Activated T-helper 1 cell treated with Interleukin-2 at 50 U/mL for 16 hours (primary cell): ENCODE measurements around the gene SYMPK.
"Not testable (repeated sequence)": the region's sequence is repeated elsewhere in the genome, so short reads cannot be mapped to it uniquely, and the experiment has no call there.

Source experiments
- DNase-seq: peaks from one replicate; pipeline ENCODE4 v3.0.0-alpha.2; 2020; ENCODE audit warnings: low read depth

The SYMPK gene

GRCh38 chr19:45885556-45886426 is 22.8 kb upstream of the SYMPK start, which contains the start of gene IRF2BP1:
Gene IRF2BP1, minus strand, starts transcription at chr19:45886141. Its CDS starts 367 bp downstream, at chr19:45885774.
- peak; percentile 78 for DNase-seq

DNA sequence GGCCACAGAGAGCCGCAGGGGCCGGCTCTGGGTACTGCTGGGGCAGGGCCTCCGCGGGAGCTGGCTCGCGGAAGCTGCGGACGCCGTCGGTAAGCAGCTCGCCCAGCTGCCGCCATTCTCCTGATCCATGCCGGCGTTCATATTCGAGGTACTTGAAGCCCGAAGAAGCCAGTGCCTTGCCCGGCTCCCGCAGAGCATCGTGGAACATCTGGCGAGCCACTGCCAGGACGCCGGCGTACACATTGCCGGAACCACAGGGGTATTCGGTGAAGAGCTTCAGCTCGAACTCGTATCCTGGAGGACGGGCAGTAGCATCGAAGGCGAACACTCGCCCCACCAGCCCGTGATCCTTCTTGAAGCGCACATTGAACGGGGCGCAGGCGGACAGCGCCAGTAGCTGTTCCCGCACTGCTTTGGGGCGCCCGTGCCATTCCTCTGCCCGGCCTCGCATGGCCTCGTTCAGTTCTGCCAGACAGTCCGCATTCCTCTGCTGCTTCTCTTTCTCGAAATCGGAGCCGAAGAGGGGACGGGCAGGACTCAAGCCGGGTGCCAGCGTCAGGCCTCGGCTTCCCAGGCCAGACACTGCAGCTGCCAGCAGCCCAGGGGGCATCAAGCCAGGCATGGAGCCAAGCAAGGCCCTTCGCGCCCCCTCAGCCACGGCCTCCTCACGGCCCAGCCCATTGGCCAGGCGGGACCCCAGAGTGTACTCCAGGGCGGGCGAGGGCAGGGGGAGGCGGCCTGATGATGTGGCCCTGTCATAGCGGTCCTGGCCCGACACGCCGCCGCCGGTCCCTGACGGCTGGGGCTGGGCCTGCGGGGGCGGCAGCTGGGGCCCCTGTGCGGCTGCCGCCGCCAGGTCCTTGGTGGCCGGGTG is 22.0 kb upstream of the SYMPK start:
- DNase-seq: no peak

GRCh38 chr19:45883881-45884681 is 21.1 kb upstream of the SYMPK start:
- DNase-seq: no peak

DNA sequence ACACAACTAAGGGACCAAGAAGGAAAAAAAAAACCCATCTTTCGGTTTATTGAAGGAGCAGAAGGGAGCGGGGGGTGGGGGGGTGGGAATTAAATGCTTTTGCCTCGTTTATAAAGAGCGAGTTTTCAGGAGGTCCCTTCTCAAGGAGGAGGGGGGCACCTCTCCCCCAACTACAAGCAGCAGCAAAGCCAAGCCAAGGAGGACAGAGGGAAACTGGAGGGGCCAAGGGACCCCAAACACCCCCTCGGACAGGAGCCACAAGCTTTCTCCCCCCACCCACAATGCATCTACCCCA is 20.6 kb upstream of the SYMPK start:
- DNase-seq: no peak

DNA sequence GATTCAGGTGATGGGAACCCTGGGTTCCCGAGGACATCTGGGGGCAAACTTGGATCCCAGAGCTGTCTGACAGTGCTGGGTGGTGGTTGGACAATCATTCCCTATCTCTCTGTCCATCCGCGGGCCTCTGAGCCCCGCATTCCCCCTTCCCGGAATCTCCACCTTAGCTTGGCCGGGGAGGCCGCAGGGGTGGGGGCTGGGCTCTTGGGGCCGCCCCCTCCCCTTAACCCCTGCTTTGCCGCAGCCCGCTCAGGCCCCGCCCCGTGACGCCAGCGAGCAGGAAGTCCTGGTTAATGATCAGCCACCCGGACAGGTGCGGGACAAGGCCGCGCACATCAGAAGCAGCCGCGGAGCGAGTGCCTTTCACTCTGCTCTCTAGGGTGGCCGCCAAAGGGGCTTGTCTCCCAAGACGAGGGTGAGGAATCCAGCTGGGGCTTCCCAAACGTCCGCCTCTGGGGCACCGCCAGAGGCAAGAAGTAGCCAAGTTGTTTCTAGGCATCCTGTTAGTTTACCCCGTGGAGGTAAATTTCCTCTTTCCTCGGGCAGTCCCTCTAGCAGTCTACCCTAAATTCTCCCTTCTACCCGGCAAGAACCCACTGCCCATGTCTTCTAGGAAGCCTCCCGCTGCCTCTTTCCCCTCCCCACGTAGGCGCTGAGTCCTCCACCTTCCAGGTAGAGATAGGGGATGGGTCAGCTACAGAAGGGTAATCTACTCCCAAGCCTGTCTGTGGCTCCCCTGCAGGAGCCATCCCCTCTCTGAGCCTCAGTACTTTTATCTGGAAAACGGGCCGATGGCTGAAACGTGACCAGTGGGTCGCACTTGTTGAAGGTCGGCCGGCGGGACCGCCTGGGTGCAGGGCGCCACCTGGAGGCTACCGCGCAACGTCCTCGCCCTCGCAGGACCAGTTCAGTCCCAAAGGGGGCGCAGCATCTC is 20.0 kb upstream of the SYMPK start:
- peak; percentile 65 for DNase-seq

GRCh38 chr19:45881909-45882528 is 19.1 kb upstream of the SYMPK start:
- DNase-seq: no peak

GRCh38 chr19:45881082-45881908 is 18.3 kb upstream of the SYMPK start:
- DNase-seq: no peak

GRCh38 chr19:45879971-45880370 is 17.0 kb upstream of the SYMPK start:
- no peak for DNase-seq

- DNase-seq: no peak
These were observed 16.1 kb upstream of the SYMPK start for GRCh38 chr19:45879055-45879454.

DNA sequence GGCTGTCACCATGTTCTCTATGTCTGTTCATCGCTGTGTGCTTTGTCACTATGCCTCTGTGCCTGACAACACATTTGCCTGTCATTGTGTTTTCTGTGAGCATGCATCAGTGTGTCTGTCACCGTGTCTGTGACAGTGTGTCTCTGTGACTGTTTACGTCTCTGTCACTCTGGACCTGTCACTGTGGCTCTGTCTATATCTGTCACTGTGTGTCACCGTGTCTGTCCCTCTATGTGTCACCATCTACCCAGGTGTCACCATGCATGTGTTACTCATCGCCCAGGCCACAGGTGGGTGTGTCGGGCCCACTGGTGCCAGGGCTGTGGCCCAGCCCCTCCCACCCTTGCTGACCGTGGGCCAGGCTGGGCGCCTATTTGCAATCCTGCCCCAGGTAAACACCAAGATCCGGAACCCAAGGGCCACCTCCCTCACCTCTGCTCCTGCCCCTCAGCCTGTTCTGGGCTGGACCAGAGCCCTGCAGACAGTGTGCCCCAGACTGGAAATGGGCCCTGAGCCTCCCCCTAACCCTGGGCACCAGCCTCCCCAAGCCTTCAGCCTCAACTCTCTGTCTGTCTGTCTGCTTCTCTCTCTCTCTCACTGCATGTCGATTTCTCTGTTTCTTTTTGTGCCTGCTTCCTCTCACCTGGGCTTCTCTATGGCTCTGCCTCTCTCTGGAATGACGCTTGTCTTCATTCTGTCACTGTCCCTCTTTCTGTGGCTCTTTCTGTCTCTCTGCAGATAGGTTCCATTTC is 15.3 kb upstream of the SYMPK start:
- no peak for DNase-seq

DNA sequence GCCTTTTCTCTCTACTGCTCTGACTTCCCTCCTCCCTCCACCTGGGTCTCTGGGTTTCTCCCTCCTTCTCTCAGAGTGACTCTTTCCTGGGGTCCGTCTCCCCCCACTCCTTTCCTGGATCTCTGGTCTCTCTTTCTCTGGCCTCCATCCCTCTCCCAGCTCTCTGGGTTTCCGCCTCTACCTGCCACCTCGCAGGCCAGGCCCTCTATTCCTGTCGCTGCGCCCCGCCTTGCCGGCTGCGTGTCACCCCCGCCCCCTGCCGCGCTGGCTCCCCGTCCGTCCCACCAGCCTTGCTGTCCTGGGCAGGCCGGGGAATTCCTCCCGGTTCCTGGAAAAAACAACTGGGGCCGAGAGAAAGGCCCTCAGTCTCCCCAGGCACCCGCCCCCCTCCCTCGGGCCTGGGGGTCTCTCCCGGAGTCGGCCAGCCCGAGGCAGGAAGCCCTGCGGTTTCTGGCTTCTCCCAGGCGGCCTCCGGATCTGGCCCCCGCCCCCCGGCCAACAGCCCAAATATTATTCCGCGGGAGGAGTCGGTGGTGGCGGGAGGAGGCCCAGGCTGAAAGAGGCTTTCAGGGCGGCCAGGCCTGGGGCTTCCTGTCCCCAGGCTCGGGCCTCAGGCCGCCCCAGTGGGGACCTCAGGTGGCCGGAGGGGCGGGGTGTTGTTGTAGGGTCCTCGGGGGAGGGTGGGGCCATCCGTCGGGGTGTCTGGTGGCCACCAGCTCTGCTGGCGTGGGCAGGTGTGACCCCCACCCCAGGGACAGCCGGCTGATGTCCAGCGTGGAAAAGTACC is 13.7 kb upstream of the SYMPK start:
- no peak for DNase-seq

- DNase-seq: no peak
These were observed 13.1 kb upstream of the SYMPK start for GRCh38 chr19:45876161-45876410.

GRCh38 chr19:45874620-45874966 is 11.6 kb upstream of the SYMPK start:
- no peak for DNase-seq

GRCh38 chr19:45873219-45873772 is 10.3 kb upstream of the SYMPK start:
- DNase-seq: no peak

DNA sequence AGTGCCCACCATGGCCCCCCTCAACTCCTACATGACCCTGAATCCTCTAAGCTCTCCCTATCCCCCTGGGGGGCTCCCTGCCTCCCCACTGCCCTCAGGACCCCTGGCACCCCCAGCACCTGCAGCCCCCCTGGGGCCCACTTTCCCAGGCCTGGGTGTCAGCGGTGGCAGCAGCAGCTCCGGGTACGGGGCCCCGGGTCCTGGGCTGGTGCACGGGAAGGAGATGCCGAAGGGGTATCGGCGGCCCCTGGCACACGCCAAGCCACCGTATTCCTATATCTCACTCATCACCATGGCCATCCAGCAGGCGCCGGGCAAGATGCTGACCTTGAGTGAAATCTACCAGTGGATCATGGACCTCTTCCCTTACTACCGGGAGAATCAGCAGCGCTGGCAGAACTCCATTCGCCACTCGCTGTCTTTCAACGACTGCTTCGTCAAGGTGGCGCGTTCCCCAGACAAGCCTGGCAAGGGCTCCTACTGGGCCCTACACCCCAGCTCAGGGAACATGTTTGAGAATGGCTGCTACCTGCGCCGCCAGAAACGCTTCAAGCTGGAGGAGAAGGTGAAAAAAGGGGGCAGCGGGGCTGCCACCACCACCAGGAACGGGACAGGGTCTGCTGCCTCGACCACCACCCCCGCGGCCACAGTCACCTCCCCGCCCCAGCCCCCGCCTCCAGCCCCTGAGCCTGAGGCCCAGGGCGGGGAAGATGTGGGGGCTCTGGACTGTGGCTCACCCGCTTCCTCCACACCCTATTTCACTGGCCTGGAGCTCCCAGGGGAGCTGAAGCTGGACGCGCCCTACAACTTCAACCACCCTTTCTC is 9.4 kb upstream of the SYMPK start:
- DNase-seq: no peak

- DNase-seq: no peak
These were observed 7.9 kb upstream of the SYMPK start for GRCh38 chr19:45870798-45871197.

GRCh38 chr19:45867241-45867640 is 4.3 kb upstream of the SYMPK start:
- DNase-seq: not testable (repeated sequence)
